Endothelial cell of umbilical vein (primary cell): ENCODE data around the gene IFI27L2. TPM values are rescaled to one million over a fixed set of nuclear protein-coding genes. Genes with fewer than 3 reads are reported as not detected.
A peak's percentile ranks its signal among the peaks of the same experiment; 100 is the strongest.

Source experiments
- BruUV-seq: library from RNA; stranded (reverse); fragments of 400-500 nt; replicated peaks from 2 replicates; lab custom pipeline; 2021; lab: Mats Ljungman, UMichigan
- CTCF ChIA-PET: fragments of 300-600, 350-600 bp; sonication (Branson Sonifier 250); formaldehyde crosslinking; loops from one replicate; lab custom pipeline; 2021; ENCODE audit warnings: antibody characterized with exemption, inconsistent platforms; lab: Charles Lee
- POLR2A ChIA-PET: fragments of 300-600, 350-600 bp; sonication (Branson Sonifier 250); formaldehyde crosslinking; loops from one replicate; lab custom pipeline; 2021; ENCODE audit warnings: antibody characterized with exemption, inconsistent platforms; lab: Charles Lee
- DNase-seq: peaks from one replicate; pipeline ENCODE4 v3.0.0-alpha.2; 2011; ENCODE audit warnings: low read depth, low spot score
- FAIRE-seq: peaks from 2 replicates; lab custom pipeline; 2011; peaks lifted over from hg19 to GRCh38; lab: Jason Lieb, UNC
- H2AFZ ChIP-seq: 2 replicates; pipeline ENCODE4 v1.6.0; 2012; ENCODE audit warnings: low read depth, low read length, control low read depth, inconsistent platforms
- H3K27ac ChIP-seq: 2 replicates; pipeline ENCODE4 v1.5.1; 2011; ENCODE audit warnings: low read depth, mild to moderate bottlenecking, control low read depth, low read length, moderate library complexity; ENCODE audit not compliant: insufficient read depth
- H3K27me3 ChIP-seq, 2 experiments: 2 replicates each; pipeline versions ENCODE4 v1.6.0 to v1.6.1; 2011; ENCODE audit warnings: low read length in 2 of 2, mixed read lengths in 1 of 2; ENCODE audit not compliant: control insufficient read depth in 2 of 2, insufficient read depth in 2 of 2
- H3K36me3 ChIP-seq, 2 experiments: 2 replicates in 1 of 2; 3 replicates in 1 of 2; pipeline ENCODE4 v1.5.1; 2011; ENCODE audit warnings: low read length in 2 of 2, mild to moderate bottlenecking in 1 of 2, moderate library complexity in 1 of 2; ENCODE audit not compliant: control insufficient read depth in 2 of 2, insufficient read depth in 2 of 2; ENCODE audit errors: extremely low read depth in 1 of 2
- H3K4me1 ChIP-seq: 3 replicates; pipeline ENCODE4 v1.5.1; 2011; ENCODE audit warnings: mild to moderate bottlenecking, low read length; ENCODE audit not compliant: control insufficient read depth, insufficient read depth; ENCODE audit errors: extremely low read depth
- H3K4me2 ChIP-seq: 2 replicates; pipeline ENCODE4 v1.6.1; 2011; ENCODE audit warnings: low read length, control low read depth, mixed read lengths; ENCODE audit not compliant: insufficient read depth
- H3K4me3 ChIP-seq, 3 experiments: fragments of 200-600 bp in 1 of 3; sonication (generic), shearing (Covaris generic) in 1 of 3; replicated peaks in 1 of 3; 2 replicates each; pipeline ENCODE4 v1.5.1; 2011 to 2016; ENCODE audit warnings: control low read depth in 3 of 3, low read length in 3 of 3, mild to moderate bottlenecking in 2 of 3, inconsistent platforms in 1 of 3, low read depth in 1 of 3, moderate library complexity in 1 of 3; ENCODE audit not compliant: insufficient read depth in 1 of 3
- H3K79me2 ChIP-seq: 2 replicates; pipeline ENCODE4 v1.6.0; 2012; ENCODE audit warnings: low read length, inconsistent platforms; ENCODE audit not compliant: control insufficient read depth, insufficient read depth
- H3K9ac ChIP-seq: replicated peaks from 2 replicates; pipeline ENCODE3; 2011; ENCODE audit warnings: low read length, control low read depth; ENCODE audit not compliant: insufficient read depth; ENCODE audit errors: extremely low read depth
- H3K9me1 ChIP-seq: replicated peaks from 3 replicates; pipeline ENCODE4 v1.6.0; 2011; ENCODE audit warnings: mild to moderate bottlenecking, low read length; ENCODE audit not compliant: control insufficient read depth, insufficient read depth; ENCODE audit errors: extremely low read depth
- H3K9me3 ChIP-seq: replicated peaks from 2 replicates; pipeline ENCODE4 v1.5.1; 2012; ENCODE audit warnings: low read length, inconsistent platforms; ENCODE audit not compliant: control insufficient read depth, insufficient read depth
- H4K20me1 ChIP-seq: replicated peaks from 2 replicates; pipeline ENCODE3; 2011; ENCODE audit warnings: mild to moderate bottlenecking, low read length; ENCODE audit not compliant: control insufficient read depth, insufficient read depth; ENCODE audit errors: extremely low read depth
- CTCF ChIP-seq, 2 donors: IDR thresholded peaks; 1 replicate in 1 of 2; 2 replicates in 1 of 2; pipeline ENCODE4 v1.5.1; 2011; ENCODE audit warnings: low read length in 2 of 2, mild to moderate bottlenecking in 2 of 2, moderate library complexity in 2 of 2, control low read depth in 1 of 2, inconsistent platforms in 1 of 2, low read depth in 1 of 2; ENCODE audit not compliant: insufficient read depth in 1 of 2; ENCODE audit errors: extremely low read depth in 1 of 2
- EZH2 ChIP-seq: IDR thresholded peaks from 2 replicates; pipeline ENCODE4 v1.6.1; 2012; ENCODE audit warnings: borderline replicate concordance, low read depth, mild to moderate bottlenecking, moderate library complexity, low read length, inconsistent platforms; ENCODE audit not compliant: severe bottlenecking
- FOS ChIP-seq: IDR thresholded peaks from 2 replicates; pipeline ENCODE4 v1.6.1; 2011; ENCODE audit warnings: mild to moderate bottlenecking, low read length, moderate library complexity, borderline replicate concordance; ENCODE audit not compliant: insufficient read depth
- GATA2 ChIP-seq: IDR thresholded peaks from 2 replicates; pipeline ENCODE4 v1.7.0; 2011; ENCODE audit warnings: low read depth, mild to moderate bottlenecking, moderate library complexity, mixed read lengths, low read length; ENCODE audit not compliant: insufficient read length, insufficient read depth
- JUN ChIP-seq: IDR thresholded peaks from 2 replicates; pipeline ENCODE4 v1.6.1; 2011; ENCODE audit warnings: borderline replicate concordance, low read depth; ENCODE audit not compliant: insufficient read length, insufficient read depth
- MAX ChIP-seq: IDR thresholded peaks from 2 replicates; pipeline ENCODE4 v1.6.1; 2011; ENCODE audit not compliant: insufficient read depth, insufficient read length
- MYC ChIP-seq: IDR thresholded peaks from one replicate; pipeline ENCODE4 v1.6.1; 2011; ENCODE audit warnings: mild to moderate bottlenecking, low read depth, low read length
- POLR2A ChIP-seq: IDR thresholded peaks from 2 replicates; pipeline ENCODE4 v1.6.1; 2012; ENCODE audit warnings: low read depth, mild to moderate bottlenecking, control low read depth, low read length
- POLR2AphosphoS5 ChIP-seq: IDR thresholded peaks from 2 replicates; pipeline ENCODE4 v1.6.1; 2012; ENCODE audit warnings: low read depth, mild to moderate bottlenecking, control low read depth, low read length, moderate library complexity; ENCODE audit not compliant: insufficient read depth
- dilution Hi-C: fragments of 300-500 bp; cut with MboI; formaldehyde crosslinking; loops from one replicate; pipeline ENCODE4 v1.15.0; 2019; ENCODE audit warnings: low sequenced_read_pairs; ENCODE audit not compliant: extremely low pct_ligation_motif_present
- intact Hi-C: fragments of 100-400 bp; cut with micrococcal nuclease; formaldehyde crosslinking; loops from one replicate; pipeline ENCODE4 v1.10.0; 2022
- polyA plus RNA-seq, 4 experiments: library from polyadenylated mRNA; depleted of rRNA in 3 of 4; stranded (reverse) in 3 of 4; unstranded in 1 of 4; fragments of >200 nt; gene quantifications; 2 replicates each; pipeline versions ENCODE4 v1.2.1 to v1.2.3, GENCODE V29; 2011 to 2012; ENCODE audit warnings: missing spikeins in 1 of 4
- total RNA-seq: library from RNA; stranded (reverse); gene quantifications from 2 replicates; pipeline ENCODE4 v1.2.3, GENCODE V29; 2021

IFI27L2 gene
- total and polyA plus RNA-seq, 2 donors (not counting 3 experiments of a cell fraction or from before 2014, with no cell fraction given) = 28.7 to 82.9 TPM

GRCh38 chr14:94087891-94088290 lies 41.5 kb downstream of the IFI27L2 start:
- Histone ChIP-seq H3K9me1 (no peaks in the 10 kb centered on the region), H3K27ac (no peak overlapping the region), H3K36me3 (no peaks in the 10 kb centered on the region), H3K4me2 (no peak overlapping the region), H3K4me3 (no peak overlapping the region), H3K9ac (no peak overlapping the region), H4K20me1 (no peaks in the 10 kb centered on the region), H3K79me2 (no peaks in the 10 kb centered on the region), H3K9me3 (no peaks in the 10 kb centered on the region), H2AFZ (no peak overlapping the region), H3K27me3 (no peaks in the 10 kb centered on the region), H3K4me1 (no peaks in the 10 kb centered on the region)
- no peak for DNase-seq
- intact Hi-C loops = no loop called here
- BruUV-seq = no TSS peak
- no peak for TF ChIP-seq FOS
- no peak for TF ChIP-seq CTCF (IDR thresholded peaks at IDR 0.05; ENCODE audit: extremely low read depth in 1 of 2, insufficient read depth in 1 of 2, low read depth in 1 of 2, low read length in 2 of 2)
- CTCF ChIA-PET = no interaction called here
- no peak for FAIRE-seq
- dilution Hi-C loops = no loop called here
- POLR2A ChIA-PET = no interaction called here

- ChIA-PET POLR2A (interaction anchor here (0.7 to 2.0 kb wide), 5 partner anchors 11 to 51 kb away, joined by 3 to 5 read pairs (median 4); partner anchors contain the start of genes IFI27 and IFI27L2), CTCF (interaction anchor here (0.6 to 2.9 kb wide), 10 partner anchors 15 to 141 kb away, joined by 3 to 16 read pairs (median 5); partner anchors contain the start of gene IFI27L2)
- Histone ChIP-seq H3K4me3 (peak overlapping the region; percentile 67 to 88 (median 82)), H3K4me1 (peaks cover 29% of the 10 kb centered on the region), H3K36me3 (peaks cover 3 to 5% of the 10 kb centered on the region in 2 experiments), H3K9me1 (no peaks in the 10 kb centered on the region), H3K4me2 (peak overlapping the region; percentile 66), H3K27ac (peak overlapping the region; percentile 80), H3K9ac (peak overlapping the region; percentile 89), H3K9me3 (no peaks in the 10 kb centered on the region), H3K79me2 (peaks cover 45% of the 10 kb centered on the region), H2AFZ (peak overlapping the region; percentile 78), H3K27me3 (no peaks in the 10 kb centered on the region), H4K20me1 (no peaks in the 10 kb centered on the region)
- no peak for FAIRE-seq
- intact Hi-C loops (loop anchor here (1.0 to 5.0 kb wide), 4 partner anchors 30 to 91 kb away; partner anchors contain the start of gene PPP4R4), dilution Hi-C loops (no loop called here)
- DNase-seq = no peak
- no peak for TF ChIP-seq POLR2AphosphoS5
- TF ChIP-seq FOS = no peak
- no peak for TF ChIP-seq MYC
- no peak for TF ChIP-seq GATA2
- TF ChIP-seq JUN = no peak
- no peak for TF ChIP-seq POLR2A
- TF ChIP-seq MAX = no peak
- TF ChIP-seq CTCF (IDR thresholded peaks at IDR 0.05; ENCODE audit: extremely low read depth in 1 of 2, insufficient read depth in 1 of 2, low read depth in 1 of 2, low read length in 2 of 2) = no peak
- TF ChIP-seq EZH2 = no peak
- BruUV-seq = TSS peak; percentile 61
These were observed 48.0 kb downstream of the IFI27L2 start for GRCh38 chr14:94081386-94081820.
